HG03064 (cell line): Measurements from ENCODE around the gene PRKCH.

Experiments used
- ATAC-seq: cut with Tn5 transposase; IDR thresholded peaks from one replicate; pipeline ENCODE4 v1.9.1; 2021; ENCODE audit warnings: low read depth; ENCODE audit not compliant: unreplicated experiment

PRKCH gene

DNA sequence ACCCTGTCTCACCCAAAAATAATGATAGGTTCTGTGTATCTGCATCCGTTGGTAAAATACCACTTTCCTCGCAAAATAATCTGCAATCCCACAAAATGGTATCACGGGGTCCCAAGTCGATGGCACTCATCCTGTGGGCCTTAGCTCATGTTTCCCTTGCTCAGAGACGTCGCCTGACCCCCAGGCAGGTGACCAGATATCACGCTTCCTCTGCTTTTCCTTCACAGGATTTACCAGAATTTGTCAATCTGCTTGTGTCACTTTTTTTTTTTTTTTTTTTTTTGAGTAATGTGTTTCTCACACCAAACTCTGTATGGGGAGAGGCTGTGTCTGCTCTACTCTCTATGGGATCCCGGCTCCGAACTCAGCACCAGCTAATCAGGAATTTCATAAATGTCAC, 162.7 kb downstream of the PRKCH start:
- ATAC-seq = no peak

DNA sequence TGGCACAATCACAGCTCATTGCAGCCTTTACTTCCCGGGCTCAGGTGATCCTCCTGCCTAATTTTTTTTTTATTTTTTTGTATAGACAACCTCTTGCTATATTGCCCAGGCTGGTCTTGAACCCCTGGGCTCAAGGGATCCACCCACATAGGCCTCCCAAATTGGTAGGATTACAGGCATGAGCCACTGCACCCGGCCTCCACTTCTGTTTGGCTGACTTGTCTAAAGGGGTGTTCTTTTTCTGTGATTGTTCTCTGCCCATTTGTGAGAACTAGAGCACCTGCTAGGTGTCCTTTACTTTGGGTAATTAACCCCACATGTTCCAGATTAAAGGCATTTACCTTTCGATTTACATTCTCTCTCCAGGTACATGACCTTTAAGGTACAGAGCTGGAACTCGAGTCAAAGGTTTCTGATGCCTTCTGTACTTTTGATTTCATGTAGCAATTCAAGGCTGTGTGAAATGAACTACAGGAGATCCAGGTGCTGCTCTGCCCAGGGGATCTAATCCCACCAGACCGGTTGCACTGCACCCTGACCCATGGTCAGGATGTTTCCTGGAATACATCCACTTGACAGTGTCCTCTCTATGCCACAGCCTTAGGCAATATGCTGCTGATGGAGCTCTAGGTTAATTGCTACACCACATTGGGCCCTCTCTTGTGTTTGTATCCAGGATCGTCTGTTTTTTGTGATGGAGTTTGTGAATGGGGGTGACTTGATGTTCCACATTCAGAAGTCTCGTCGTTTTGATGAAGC, 163.6 kb downstream of the PRKCH start:
- no peak for ATAC-seq

DNA sequence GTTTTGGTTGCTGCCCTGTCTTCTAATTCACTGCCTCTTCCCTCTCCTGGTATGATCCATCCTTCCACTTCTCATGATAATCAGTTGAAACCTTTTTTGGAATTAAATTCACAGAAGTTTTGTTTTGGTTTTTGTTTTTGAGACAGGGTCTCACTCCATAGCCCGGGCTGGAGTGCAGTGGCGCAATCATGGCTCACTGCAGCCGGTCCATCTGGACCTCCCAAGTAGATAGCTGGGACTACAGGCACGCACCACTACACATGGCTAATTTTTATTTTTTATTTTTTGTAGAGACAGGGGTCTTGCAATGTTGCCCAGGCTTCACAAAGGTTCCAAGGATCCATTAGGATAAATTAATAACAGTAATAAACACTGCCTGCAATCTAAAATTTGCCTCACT, 164.3 kb downstream of the PRKCH start:
- ATAC-seq = no peak

DNA sequence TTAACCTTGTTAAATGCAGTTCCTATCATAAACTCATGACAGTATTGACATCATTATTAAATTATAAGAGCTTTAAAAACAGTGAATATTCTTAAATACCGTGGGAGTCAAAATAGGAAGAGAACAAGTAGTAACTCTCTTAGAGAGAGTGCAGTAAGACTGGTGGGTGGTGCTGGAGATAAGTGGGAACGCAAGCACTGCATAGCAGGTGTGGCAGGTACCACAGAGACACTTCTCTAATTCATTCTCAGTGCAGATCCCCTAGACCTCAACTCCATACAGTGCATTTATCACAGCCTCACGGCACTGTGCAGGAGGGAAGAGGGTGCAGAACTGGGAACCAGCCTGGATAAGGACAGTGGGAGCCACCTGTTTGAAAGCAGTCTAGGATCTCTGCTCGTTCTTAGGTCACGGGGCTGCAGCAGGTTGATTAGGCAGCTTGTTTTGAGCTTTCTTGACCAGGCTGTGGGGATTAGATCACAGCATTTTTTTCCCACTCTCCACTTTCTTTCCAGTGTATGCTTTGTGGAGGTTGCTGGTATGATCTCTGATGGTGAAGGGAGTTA, 165.6 kb downstream of the PRKCH start:
- no peak for ATAC-seq

DNA sequence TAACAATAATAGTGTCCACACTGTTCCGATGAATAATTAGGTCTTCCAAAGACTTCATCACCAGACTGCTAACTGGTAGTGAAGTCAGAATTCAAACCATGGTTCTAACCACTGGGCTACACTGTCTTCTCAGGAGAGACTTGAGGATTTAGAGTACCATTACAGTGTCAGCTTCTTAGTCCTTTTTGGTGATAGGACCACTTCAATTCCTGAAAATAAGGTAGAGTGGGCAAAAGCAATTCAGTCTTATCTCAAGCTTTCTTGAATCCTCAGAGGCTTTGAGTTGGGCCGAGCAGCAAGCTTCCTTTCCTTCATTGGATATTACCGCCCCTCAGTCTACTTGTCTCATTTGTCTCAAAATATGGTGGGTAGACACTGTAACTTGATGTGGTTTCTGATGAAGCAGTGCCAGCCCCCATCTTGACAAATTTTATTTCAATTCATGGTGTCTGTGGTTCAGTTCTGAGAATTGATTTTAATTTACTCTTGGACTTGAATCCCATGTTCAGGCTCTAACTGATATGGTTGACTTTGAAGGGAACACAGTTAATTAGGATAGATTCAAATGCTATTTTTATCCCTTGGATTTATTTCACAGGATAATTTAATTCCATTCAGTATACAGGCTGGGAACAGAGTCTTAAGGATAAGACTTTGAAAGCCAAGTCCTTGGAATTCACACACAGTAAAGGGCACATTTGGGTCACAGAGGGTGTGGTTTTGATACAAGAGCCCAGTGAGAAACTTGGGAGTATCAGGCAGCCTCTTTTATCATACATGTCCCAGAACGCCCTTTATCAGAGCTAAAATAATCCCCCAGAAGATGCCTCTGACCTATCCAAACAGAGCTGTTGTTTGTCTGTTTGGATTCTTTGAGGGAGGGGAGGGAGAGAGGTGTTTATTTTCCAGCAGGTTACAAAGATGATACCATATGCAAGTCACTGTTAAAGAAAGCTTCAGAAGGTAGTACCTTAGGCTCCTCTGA, 167.3 kb downstream of the PRKCH start:
- ATAC-seq = no peak

DNA sequence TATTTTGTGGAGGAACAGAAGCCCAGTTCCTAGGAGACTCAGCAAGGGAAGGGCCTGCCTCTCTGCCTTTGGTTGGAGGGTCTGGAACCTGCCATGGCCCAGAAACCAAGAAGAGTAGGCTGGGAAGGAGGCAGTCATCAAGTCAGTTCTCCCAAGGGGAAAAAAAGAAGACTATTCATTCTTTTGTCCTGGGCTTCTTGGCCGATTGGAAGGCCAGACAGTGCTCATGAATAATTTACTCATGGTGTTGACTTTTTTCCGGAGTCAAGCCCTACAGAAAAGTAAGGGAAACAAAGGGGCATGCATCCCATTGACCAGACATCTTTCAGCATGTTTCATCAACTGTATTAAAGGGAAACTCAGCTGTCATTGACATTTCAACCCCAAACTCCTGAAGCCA, 168.1 kb downstream of the PRKCH start:
- ATAC-seq = no peak

DNA sequence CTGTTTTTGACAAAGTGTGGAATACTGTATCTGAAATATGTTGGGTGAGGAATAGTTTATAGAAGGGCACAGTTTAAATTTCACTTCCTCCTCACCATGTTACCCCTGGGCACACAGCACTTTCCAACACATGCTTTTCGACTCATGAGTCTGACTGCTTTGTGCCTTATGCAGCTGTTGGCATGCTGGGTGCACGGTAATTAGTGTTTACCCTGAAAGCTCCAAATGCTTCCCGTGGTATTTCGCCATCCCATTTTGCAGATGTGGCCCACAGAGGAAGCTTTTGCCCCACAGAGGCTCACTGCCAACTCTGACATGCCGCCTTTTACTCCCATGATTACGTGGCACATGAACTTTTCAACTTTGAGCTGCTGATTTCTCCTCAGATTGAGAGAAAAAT, 168.6 kb downstream of the PRKCH start:
- ATAC-seq = no peak

DNA sequence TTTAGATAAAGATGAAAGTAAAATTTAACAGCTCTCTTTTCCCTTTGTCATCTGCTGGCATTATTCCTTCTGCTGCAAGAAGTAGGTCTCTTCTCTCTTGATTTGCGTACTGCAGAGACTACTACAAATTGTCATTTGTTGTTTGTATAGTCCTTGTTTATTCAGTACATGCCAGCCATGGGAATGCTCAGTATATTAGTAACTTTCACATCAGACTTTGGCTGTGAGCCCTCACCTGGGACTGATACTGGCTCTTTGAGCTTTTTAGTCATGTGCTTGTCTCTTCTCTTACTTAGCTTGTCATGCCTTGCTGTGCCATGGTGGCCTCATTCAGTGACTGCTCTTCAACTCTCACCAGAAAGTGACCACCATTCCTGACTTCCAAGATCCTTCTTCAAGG, 169.8 kb downstream of the PRKCH start:
- no peak for ATAC-seq

DNA sequence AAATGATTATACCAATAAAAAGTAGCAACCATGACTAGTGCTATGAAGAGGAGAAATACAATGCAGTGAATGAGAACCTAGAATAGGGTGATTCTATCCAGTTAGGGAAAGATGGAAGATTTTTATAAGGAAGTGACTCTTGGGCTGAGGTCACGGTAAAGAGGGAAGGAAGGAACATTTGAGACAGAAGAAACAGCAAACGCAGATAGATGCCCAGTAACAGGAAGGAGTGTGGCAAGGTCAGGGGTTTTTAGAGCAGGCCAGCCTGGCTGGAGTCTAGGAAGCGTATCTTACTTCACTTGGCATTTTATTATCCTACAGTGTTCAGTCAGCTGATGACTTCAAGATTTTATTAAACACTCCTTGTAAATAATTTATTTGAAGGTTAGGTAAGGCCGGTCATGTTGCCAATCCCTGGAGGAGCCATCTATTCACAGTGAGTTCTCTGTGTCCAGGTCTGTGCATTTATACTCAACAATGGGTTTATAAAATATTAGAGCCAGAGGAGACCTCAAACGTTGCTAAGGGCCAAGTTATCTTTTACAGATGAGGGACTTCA, 170.6 kb downstream of the PRKCH start:
- no peak for ATAC-seq

DNA sequence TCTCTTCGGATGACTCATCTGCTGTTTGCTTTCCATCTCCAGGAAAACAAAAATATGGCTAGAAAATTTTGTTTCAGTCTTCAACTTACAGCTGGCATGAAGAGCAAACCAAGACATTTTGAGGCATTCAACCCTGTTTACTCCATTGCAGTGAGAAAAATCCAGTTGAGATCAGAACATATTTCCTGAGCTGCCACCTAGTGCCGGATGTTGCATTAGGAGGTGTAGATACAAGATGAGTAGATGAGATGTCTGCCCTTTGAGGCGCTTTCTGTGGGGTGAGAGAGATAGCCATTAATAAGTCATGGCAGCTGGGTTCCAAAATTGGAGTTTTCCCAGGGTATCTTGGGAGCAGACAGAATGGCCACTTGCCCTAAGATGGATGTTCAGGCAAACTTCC, 171.1 kb downstream of the PRKCH start:
- no peak for ATAC-seq

DNA sequence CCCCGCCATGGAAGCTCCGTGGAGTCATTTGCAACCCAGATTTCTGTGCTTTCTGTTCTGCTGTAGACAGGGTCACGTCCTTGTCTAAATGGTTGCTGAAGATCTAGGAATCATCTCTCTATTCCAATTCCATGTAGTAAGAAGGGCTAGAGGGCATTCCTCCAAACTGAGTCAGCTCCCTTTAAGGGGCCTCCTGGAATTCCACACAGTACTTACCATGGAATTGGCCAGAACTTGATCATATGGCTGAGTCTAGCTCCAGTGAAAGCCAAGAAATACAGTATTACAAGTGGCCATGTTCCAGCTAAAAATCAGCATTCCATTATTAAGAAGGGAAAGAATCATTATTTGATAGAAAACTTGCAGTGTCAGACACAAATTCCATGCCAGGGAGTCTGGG, 171.9 kb downstream of the PRKCH start:
- ATAC-seq = no peak

DNA sequence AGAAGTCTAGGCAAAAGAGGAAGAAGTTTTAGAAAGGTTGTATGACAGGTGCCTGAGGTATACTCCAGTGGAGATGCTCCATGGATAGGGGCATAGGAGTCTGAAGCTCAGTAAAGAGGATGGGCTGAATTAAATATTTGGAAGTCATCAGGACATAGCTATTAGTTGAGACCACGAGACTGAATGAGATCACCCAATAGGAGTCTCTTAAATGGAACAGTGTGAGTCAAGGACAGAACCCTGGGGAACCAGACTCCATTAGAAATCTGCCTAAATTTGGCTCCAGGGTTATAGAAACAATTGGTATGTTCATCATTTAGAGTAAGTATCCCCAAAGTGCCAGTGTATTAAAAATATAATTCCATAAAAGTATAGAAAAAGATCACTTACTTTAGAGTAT, 172.6 kb downstream of the PRKCH start:
- ATAC-seq = no peak

DNA sequence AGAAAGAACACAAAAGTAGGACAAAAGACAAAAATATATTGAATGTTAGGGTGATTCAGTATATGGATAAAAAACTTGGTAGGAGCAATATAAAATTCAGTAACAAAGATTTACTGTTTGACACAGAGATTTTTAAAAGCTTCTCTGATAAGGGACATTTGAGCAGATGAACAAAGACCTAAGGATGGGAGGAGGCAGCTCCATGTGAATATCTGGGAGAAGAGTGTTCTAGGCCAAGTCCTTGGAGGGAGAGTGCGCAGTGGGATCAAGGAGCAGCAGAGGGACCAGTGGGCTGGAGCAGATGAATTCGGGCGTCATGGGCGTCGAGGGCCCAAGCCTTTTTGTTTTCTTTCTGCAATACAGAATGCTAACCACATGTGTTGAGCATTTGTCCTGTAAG, 174.4 kb downstream of the PRKCH start:
- ATAC-seq = no peak

DNA sequence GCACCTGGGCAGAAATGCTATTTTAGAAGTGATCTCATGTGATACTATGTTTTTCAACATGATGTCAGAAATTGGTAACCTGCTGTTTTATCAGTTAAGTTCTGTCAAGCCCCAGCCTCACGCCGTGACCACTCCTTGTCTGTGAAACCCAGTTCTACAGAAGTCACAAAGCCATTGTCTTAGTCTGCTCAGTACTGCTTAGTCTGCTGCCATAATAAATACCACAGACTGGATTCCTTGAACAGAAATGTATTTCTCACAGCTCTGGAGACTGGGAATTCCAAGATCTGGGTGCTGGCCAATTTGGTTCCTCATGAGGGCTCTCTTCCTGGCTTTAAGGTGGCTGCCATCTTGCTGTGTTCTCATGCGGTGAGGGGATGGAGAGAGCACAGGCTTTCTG, 176.9 kb downstream of the PRKCH start:
- no peak for ATAC-seq

DNA sequence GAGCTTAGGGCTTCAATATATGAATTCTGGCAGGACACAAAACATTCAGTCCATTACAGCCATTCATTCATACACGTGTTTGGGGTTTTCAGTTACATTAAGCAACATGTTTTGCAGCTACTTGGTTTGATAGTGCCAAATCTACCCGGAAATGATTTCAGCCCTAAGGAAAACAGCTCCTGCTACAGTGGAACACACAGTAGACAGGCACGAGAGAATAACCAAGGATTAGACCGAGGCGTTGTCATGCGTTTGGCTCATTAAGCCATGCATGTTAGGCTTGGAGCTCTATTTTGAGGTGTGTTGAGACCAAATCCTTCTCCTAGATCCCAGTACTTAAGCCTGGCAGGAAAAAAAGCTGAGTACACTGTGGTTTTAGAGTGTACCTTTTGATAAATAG, 177.4 kb downstream of the PRKCH start:
- no peak for ATAC-seq

DNA sequence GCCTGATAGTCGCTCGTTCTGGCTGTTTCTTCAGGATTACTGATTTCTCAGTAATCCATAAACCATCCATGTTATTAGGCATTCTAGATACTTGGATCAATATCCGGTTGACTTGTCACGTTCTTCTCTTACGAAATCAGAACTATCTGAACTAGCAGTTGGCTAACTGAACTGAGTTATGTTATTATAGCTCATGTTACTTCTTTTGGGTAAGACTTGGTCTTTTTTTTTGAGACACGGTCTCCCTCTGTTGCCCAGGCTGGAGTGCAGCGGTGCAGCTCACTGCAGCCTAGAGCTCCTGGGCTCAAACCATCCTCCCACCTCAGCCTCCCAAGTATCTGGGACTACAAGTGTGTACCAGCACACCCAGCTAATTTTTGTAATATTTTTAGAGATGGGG, 178.6 kb downstream of the PRKCH start:
- ATAC-seq = no peak

DNA sequence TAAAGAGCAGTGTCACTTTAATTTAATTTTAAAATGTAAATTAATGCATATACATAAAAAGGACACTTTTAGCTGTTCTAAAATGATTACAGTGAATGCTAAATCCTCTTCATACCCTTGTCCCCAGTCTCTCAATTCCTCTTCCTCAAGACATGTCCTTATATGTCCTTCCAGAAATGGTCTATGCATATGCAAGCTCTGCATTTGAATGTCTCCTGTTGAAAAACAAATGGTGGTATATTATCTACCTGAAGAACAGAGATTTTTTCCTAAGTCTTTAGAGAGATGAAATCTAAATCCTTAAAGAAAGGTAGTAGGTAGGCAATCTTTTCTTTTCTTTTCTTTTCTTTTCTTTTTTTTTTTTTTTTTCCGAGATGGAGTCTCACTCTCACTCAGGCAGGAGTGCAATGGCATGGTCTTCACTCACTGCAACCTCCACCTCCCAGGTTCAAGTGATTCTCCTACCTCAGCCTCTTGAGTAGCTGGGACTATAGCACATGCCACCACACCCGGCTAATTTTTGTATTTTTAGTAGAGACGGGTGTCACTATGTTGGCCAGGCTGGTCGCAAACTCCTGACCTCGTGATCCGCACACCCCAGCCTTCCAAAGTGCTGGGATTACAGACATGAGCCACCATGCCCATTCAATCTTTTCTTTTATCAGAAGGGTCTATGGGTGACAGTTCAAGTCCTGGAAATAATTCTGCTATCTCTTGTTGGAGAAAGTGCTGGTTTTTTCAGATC, 180.5 kb downstream of the PRKCH start:
- no peak for ATAC-seq

DNA sequence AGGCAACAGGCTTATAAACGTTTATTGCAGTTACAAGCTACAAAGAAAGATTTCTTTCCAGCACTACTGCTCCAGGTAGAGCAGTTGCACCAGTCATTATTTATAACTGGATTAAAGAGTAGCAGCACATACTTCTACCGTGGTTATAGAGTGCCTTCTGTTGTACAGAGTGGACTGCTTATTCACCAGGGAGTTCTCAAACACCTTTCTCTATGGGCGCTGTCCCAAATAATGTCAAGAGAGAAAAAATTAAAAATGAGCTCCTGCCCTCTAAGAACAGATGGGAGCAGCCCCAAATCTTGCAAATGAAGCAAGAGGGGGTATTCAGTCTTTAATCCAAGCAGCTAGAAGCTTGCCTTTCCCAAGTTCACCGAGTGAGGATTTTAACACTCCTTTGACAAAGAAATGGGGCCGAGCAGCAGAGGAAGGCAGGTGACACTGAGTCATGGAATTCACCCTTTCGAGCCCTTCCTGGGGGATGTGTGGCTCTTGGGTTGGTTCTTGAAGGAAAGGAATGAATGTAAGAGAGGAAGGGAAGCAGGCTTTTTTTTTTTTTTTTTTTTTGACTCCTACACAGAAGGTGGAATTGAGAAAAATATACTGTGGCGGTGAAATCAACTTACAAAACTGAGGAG, 181.2 kb downstream of the PRKCH start:
- ATAC-seq = no peak

DNA sequence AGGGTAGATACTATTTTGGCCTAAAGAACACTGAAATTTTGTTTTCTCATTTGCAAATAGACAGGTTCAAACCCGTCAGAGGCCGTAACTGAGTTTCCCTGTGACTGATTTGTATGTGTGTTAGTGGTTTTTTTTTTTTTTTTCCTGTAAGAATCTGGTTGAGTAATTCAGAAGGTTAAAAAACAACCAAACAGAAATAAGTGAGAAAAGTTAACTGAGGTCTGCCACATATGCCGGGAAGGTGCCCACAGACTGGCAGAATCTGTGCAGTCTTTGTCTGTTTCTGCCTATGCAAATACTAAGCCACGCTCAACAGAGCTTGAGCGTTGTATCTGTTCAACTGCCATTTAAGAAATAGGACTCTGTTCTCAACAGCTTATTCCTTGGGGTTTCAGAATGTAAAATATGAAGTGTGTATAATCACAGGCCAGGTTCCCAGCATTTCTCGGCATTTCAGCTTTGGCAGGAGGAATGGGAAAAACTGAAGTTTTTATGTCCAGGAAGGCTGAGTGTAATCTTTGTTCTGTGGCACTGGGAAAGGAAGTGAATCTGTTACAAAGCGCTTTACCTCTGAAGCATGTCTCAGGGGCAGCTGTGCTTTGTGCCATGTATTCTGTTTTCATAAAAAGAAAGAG, 181.9 kb downstream of the PRKCH start:
- peak; percentile 71 for ATAC-seq

DNA sequence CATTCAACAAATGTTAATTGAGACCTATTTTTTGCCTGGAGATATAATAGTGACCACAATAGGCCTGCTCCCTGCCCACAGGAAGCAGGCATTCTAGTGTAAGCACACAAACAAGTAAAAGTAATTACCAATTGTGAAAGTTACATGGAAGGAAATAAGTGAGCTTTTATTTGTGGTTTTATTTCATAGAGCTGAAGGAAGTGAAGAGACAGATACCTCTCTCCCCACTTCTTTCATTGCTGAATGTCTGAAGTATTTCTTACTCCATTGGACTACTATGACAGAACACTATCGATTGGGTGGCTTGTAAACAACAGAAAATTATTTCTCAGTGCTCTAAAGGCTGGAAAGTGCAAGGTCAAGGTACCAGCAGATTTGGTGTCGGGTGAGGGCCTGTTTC, 183.5 kb downstream of the PRKCH start:
- ATAC-seq = no peak
